ENCODE results near the gene SWAP70. TPM values are rescaled to one million over a fixed set of nuclear protein-coding genes. Genes with fewer than 3 reads are reported as not detected.

The SWAP70 gene
- total and polyA plus RNA-seq, 2 of the 8 experiments (the other 6 are each of a cell fraction or from before 2014, with no cell fraction given) = 14.8 to 37.5 TPM

GRCh38 chr11:9669954-9670353 is 6.1 kb downstream of the SWAP70 start:
- Histone ChIP-seq H3K4me2 (ENCODE audit: insufficient read depth in 1 of 2, low read depth in 2 of 2, low read length in 2 of 2) (no peak overlapping the region), H2AK5ac (ENCODE audit: low read depth, low read length) (no peak overlapping the region), H3K27ac (ENCODE audit: low read depth, low read length) (no peak overlapping the region), H4K20me1 (replicated peaks in 1 of 2; ENCODE audit: control insufficient read depth in 1 of 2, insufficient read depth in 2 of 2, low read length in 2 of 2) (peaks cover 0 to 3% of the 10 kb centered on the region in 2 experiments), H3K56ac (replicated peaks; ENCODE audit: insufficient read length, low read depth, low read length) (no peak overlapping the region), H2BK20ac (ENCODE audit: low read length) (no peak overlapping the region), H3K79me2 (ENCODE audit: control insufficient read depth in 1 of 2, insufficient read depth in 2 of 2, low read length in 2 of 2) (peaks cover 5 to 68% of the 10 kb centered on the region in 2 experiments; a peak in 3 of 4 replicates), H3K79me1 (ENCODE audit: low read depth, low read length) (no peaks in the 10 kb centered on the region; the same call in 1 of the 2 replicates), H3K18ac (ENCODE audit: extremely low read depth, low read length) (no peak overlapping the region), H3K4me3 (ENCODE audit: extremely low read depth in 1 of 4, insufficient read depth in 2 of 4, low read depth in 3 of 4, low read length in 4 of 4) (no peak overlapping the region), H2BK120ac (replicated peaks; ENCODE audit: low read depth, low read length) (no peak overlapping the region), H4K91ac (replicated peaks; ENCODE audit: insufficient read length, low read length) (no peak overlapping the region), H3K9me3 (ENCODE audit: insufficient read depth in 2 of 2, low read depth in 1 of 2, low read length in 1 of 2) (no peaks in the 10 kb centered on the region), H3K36me3 (ENCODE audit: control insufficient read depth in 2 of 4, insufficient read depth in 4 of 4, low read length in 3 of 4) (no peaks in the 10 kb centered on the region; a peak in 3 of 8 replicates), H3K4me1 (replicated peaks in 1 of 4; ENCODE audit: control insufficient read depth in 3 of 4, insufficient read depth in 4 of 4, low read length in 3 of 4) (peaks cover 0 to 5% (median under 1%) of the 10 kb centered on the region in 4 experiments; a peak in 3 of 7 replicates), H2BK12ac (ENCODE audit: low read depth, low read length) (no peak overlapping the region), H3K23ac (ENCODE audit: insufficient read length) (no peak overlapping the region), H3K4ac (replicated peaks; ENCODE audit: insufficient read length, low read depth, low read length) (no peak overlapping the region), H4K5ac (ENCODE audit: insufficient read length, low read depth, low read length) (no peak overlapping the region), H3K14ac (ENCODE audit: insufficient read length) (no peak overlapping the region), H2BK15ac (ENCODE audit: low read length) (no peak overlapping the region), H4K8ac (ENCODE audit: extremely low read depth, insufficient read depth, low read length) (no peak overlapping the region), H2BK5ac (ENCODE audit: low read depth, low read length) (no peak overlapping the region), H3K9ac (replicated peaks in 1 of 4; ENCODE audit: extremely low read depth in 1 of 4, low read depth in 3 of 4, low read length in 3 of 4) (no peak overlapping the region), H3K23me2 (ENCODE audit: low read depth, low read length) (no peaks in the 10 kb centered on the region; the same call in 1 of the 2 replicates), H3K27me3 (replicated peaks in 1 of 4; ENCODE audit: control insufficient read depth in 3 of 4, extremely low read depth in 1 of 4, insufficient read depth in 3 of 4, low read length in 3 of 4) (no peaks in the 10 kb centered on the region), H2AFZ (ENCODE audit: low read length) (no peak overlapping the region)
- DNase-seq (ENCODE audit: low read depth in 1 of 2, low spot score in 2 of 2) (no peak), FAIRE-seq (no peak)
- no peak for TF ChIP-seq RFX5 (IDR thresholded peaks at IDR 0.05; ENCODE audit: borderline replicate concordance, low read depth, low read length)
- TF ChIP-seq SP1 (IDR thresholded peaks at IDR 0.05; ENCODE audit: low read depth, low read length) = no peak
- no peak for TF ChIP-seq SIN3A (conservative IDR thresholded peaks at IDR 0.05 in 1 of 2, IDR thresholded peaks at IDR 0.05 in 1 of 2; ENCODE audit: low read depth in 1 of 2, low read length in 2 of 2)
- TF ChIP-seq FOSL1 (IDR thresholded peaks at IDR 0.05; ENCODE audit: insufficient read depth, low read depth, low read length) = no peak
- no peak for TF ChIP-seq KDM1A (IDR thresholded peaks at IDR 0.05; ENCODE audit: borderline replicate concordance, low read length)
- TF ChIP-seq GTF2F1 (IDR thresholded peaks at IDR 0.05; ENCODE audit: borderline replicate concordance, low read depth, low read length) = no peak
- no peak for TF ChIP-seq CBX8 (IDR thresholded peaks at IDR 0.05; ENCODE audit: borderline replicate concordance, low read depth, low read length)
- no peak for TF ChIP-seq SUZ12 (IDR thresholded peaks at IDR 0.05; ENCODE audit: low read length)
- no peak for TF ChIP-seq SP4 (IDR thresholded peaks at IDR 0.05; ENCODE audit: low read length)
- TF ChIP-seq EGR1 (IDR thresholded peaks at IDR 0.05; ENCODE audit: borderline replicate concordance, low read depth, low read length) = no peak
- WGBS, 2 experiments (ENCODE audit: extremely low coverage in 1 of 2, insufficient coverage in 1 of 2, insufficient read length in 1 of 2, insufficient replicate concordance in 2 of 2, low coverage in 1 of 2, low lambda C conversion rate in 2 of 2, missing lambda C conversion rate in 1 of 2) = 92% methylated on average over 6 of the region's 6 CpGs; no CpG with 5 or more reads in 1 of the 2 experiments
- POLR2A ChIA-PET (ENCODE audit: partially characterized antibody) = interaction anchor here (0.6 to 1.3 kb wide), 3 partner anchors 21 to 277 kb away, joined by 3 read pairs; no protein-coding TSS in a partner anchor
- CTCF ChIA-PET (ENCODE audit: partially characterized antibody) = interaction anchor here (1.0 to 1.4 kb wide), 2 partner anchors 14 to 79 kb away, joined by 3 read pairs; no protein-coding TSS in a partner anchor
